Vagina (tissue), 2 donors: Measurements from ENCODE around the gene CCR6.

Source experiments
- POLR2A ChIP-seq, 2 donors: fragments of 450-650 bp; IDR thresholded peaks; one replicate each; pipeline ENCODE4 v1.6.1; 2017; ENCODE audit warnings: antibody characterized with exemption in 2 of 2, mild to moderate bottlenecking in 2 of 2, moderate library complexity in 2 of 2
- POLR2AphosphoS5 ChIP-seq, 2 donors: sonication (generic); formaldehyde crosslinking; IDR thresholded peaks; one replicate each; pipeline ENCODE4 v1.9.0; 2017; ENCODE audit warnings: antibody characterized with exemption in 2 of 2, mild to moderate bottlenecking in 2 of 2, low read depth in 1 of 2; ENCODE audit not compliant: insufficient read depth in 1 of 2

DNA sequence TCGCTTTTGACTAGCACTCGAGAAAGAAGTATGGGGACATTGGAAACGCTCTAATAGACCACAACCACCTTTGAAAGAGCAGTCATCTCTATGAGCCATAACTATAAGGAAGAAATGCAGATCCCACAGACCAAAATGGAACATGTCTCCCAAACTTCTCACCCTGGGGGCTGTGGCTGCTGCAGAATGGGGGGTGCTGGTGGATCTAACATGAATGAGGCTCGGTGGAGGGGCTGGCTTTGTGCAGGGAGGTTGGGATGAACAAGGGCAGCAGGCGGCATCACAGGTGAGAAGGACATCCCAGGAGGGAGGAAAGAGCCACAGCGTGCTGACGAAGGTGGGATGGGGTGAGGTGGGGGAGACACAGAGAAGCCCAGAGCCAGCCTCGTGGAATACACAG, 10.5 kb upstream of the CCR6 start:
- TF ChIP-seq POLR2AphosphoS5 (IDR thresholded peaks at IDR 0.05; ENCODE audit: insufficient read depth in 1 of 2, low read depth in 1 of 2) (no peak), POLR2A (IDR thresholded peaks at IDR 0.05) (no peak)
